ENCODE results near the gene UBQLNL.

- TF ChIP-seq REST (IDR thresholded peaks at IDR 0.05; ENCODE audit: insufficient read depth in 1 of 2, low read depth in 2 of 2, low read length in 1 of 2), result no peak
- no peak for TF ChIP-seq CTCF (IDR thresholded peaks at IDR 0.05)
- no peak for TF ChIP-seq POLR2AphosphoS5 (IDR thresholded peaks at IDR 0.05; ENCODE audit: low read depth, low read length)
- no peak for TF ChIP-seq TCF7L2 (IDR thresholded peaks at IDR 0.05; ENCODE audit: low read depth, low read length)
These were observed 30.5 kb downstream of the UBQLNL start for GRCh38 chr11:5486003-5486402.

Measured in Panc1 (cell line).